Fibroblast of mammary gland (primary cell): Measurements from ENCODE around the gene INA.
"Not testable (repeated sequence)": the region's sequence is repeated elsewhere in the genome, so short reads cannot be mapped to it uniquely, and the experiment has no call there.

Experiments used
- DNase-seq: peaks from one replicate; pipeline ENCODE4 v3.0.0-alpha.2; 2010; ENCODE audit warnings: low read depth
- H3K4me3 ChIP-seq: 2 replicates; pipeline ENCODE4 v1.5.1; 2011; ENCODE audit warnings: low read depth, mild to moderate bottlenecking, low read length, moderate library complexity; ENCODE audit not compliant: control insufficient read depth
- CTCF ChIP-seq: conservative IDR thresholded peaks from 2 replicates; pipeline ENCODE4 v1.5.1; 2011; ENCODE audit warnings: low read depth, low read length, inconsistent platforms; ENCODE audit not compliant: control insufficient read depth, insufficient read depth

Gene INA

GRCh38 chr10:103238506-103239252 is 38.3 kb upstream of the INA start:
- peak; percentile 48 for TF ChIP-seq CTCF
- peak; percentile 55 for DNase-seq
- H3K4me3 ChIP-seq = no peak overlapping the region

- no peak overlapping the region for H3K4me3 ChIP-seq
- peak; percentile 20 for DNase-seq
- TF ChIP-seq CTCF = no peak
Measured at GRCh38 chr10:103241262-103242011, 35.5 kb upstream of the INA start.

GRCh38 chr10:103244666-103245271 is 32.2 kb upstream of the INA start:
- TF ChIP-seq CTCF = peak; percentile 96
- peak; percentile 85 for DNase-seq
- H3K4me3 ChIP-seq = no peak overlapping the region

DNA sequence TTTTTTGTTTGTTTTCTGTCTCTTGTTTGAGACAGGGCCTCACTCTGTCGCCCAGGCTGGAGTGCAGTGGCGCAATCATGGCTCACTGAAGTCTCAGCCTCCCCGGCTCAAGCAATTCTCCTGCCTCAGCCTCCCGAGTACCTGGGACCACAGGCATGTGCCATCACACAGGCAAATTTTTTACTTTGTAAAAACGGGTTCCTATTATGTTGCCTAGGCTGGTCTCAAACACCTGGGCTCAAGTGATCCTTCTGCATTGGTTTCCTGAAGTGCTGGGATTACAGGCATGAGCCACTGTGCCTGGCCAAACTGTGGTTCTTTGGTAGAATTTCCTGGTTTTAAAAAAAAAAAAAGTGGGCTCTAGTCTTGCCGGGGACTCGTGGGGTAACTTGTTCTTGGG is 31.4 kb upstream of the INA start, which contains the start of gene RPEL1:
Gene RPEL1 (plus strand): TSS at position 301 of the 400 bp plus-strand sequence. CDS start 110 bp downstream, outside the sequence.
- not testable (repeated sequence) for H3K4me3 ChIP-seq, DNase-seq

GRCh38 chr10:103246324-103246723 is 30.6 kb upstream of the INA start:
- peak; percentile 33 for TF ChIP-seq CTCF
- no peak overlapping the region for H3K4me3 ChIP-seq
- peak; percentile 8 for DNase-seq

GRCh38 chr10:103254113-103254512 is 22.8 kb upstream of the INA start:
- H3K4me3 ChIP-seq = no peak overlapping the region
- no peak for TF ChIP-seq CTCF
- no peak for DNase-seq
